ENCODE results near the gene TCL1A. TPM values are rescaled to one million over a fixed set of nuclear protein-coding genes. Genes with fewer than 3 reads are reported as not detected.

Gene TCL1A
- polyA plus RNA-seq, 1 donor (not counting 4 experiments of a cell fraction or from before 2014, with no cell fraction given) = not detected

GRCh38 chr14:95711476-95712176, 2.3 kb downstream of the TCL1A start:
- Histone ChIP-seq H3K27ac (ENCODE audit: control insufficient read depth, insufficient read depth, low read length) (no peak overlapping the region), H3K27me3 (ENCODE audit: control insufficient read depth, extremely low read depth, insufficient read depth, low read length) (no peaks in the 10 kb centered on the region)
- FAIRE-seq = no peak

GRCh38 chr14:95710106-95710505, 3.8 kb downstream of the TCL1A start:
- TF ChIP-seq EZH2 (IDR thresholded peaks at IDR 0.05; ENCODE audit: low read length) (no peak), CTCF (optimal IDR thresholded peaks at IDR 0.05 in 1 of 3, IDR thresholded peaks at IDR 0.05 in 1 of 3, conservative IDR thresholded peaks at IDR 0.05 in 1 of 3; ENCODE audit: extremely low read depth in 1 of 3, insufficient read depth in 2 of 3, low read length in 3 of 3) (no peak)
- Histone ChIP-seq H3K79me2 (ENCODE audit: control insufficient read depth, insufficient read depth, low read length) (no peaks in the 10 kb centered on the region), H3K9ac (ENCODE audit: control insufficient read depth, extremely low read depth, insufficient read depth, low read length) (no peak overlapping the region), H3K27me3 (ENCODE audit: control insufficient read depth, extremely low read depth, insufficient read depth, low read length) (no peaks in the 10 kb centered on the region), H3K36me3 (ENCODE audit: control insufficient read depth in 2 of 2, extremely low read depth in 1 of 2, insufficient read depth in 2 of 2, low read length in 2 of 2) (no peaks in the 10 kb centered on the region), H3K9me3 (ENCODE audit: control insufficient read depth, low read depth, low read length) (peaks cover 2% of the 10 kb centered on the region), H3K4me3 (ENCODE audit: control insufficient read depth in 2 of 3, extremely low read depth in 1 of 3, insufficient read depth in 2 of 3, low read depth in 1 of 3, low read length in 3 of 3) (no peak overlapping the region), H3K4me2 (ENCODE audit: control insufficient read depth, extremely low read depth, insufficient read depth, low read depth, low read length) (no peak overlapping the region), H4K20me1 (ENCODE audit: control insufficient read depth, extremely low read depth, insufficient read depth, low read length) (no peaks in the 10 kb centered on the region), H3K9me1 (ENCODE audit: control insufficient read depth, extremely low read depth, insufficient read depth, low read length) (no peaks in the 10 kb centered on the region), H3K4me1 (ENCODE audit: control insufficient read depth, extremely low read depth, insufficient read depth, low read length) (no peaks in the 10 kb centered on the region), H3K27ac (ENCODE audit: control insufficient read depth, insufficient read depth, low read length) (no peak overlapping the region), H2AFZ (ENCODE audit: control insufficient read depth, low read length) (no peak overlapping the region)
- FAIRE-seq (no peak), DNase-seq (ENCODE audit: low read depth, low spot score) (no peak)
- dilution Hi-C loops (cut with MboI; ENCODE audit: extremely low pct_ligation_motif_present, low sequenced_read_pairs) = no loop called here

More at GRCh38 chr14:95711476-95712176, 2.3 kb downstream of the TCL1A start:
- Histone ChIP-seq H3K4me2 (ENCODE audit: control insufficient read depth, extremely low read depth, insufficient read depth, low read depth, low read length) (no peak overlapping the region), H3K4me1 (ENCODE audit: control insufficient read depth, extremely low read depth, insufficient read depth, low read length) (no peaks in the 10 kb centered on the region), H3K9me3 (ENCODE audit: control insufficient read depth, low read depth, low read length) (peaks cover 2% of the 10 kb centered on the region), H3K4me3 (ENCODE audit: control insufficient read depth in 2 of 3, extremely low read depth in 1 of 3, insufficient read depth in 2 of 3, low read depth in 1 of 3, low read length in 3 of 3) (no peak overlapping the region), H2AFZ (ENCODE audit: control insufficient read depth, low read length) (no peak overlapping the region), H3K79me2 (ENCODE audit: control insufficient read depth, insufficient read depth, low read length) (no peaks in the 10 kb centered on the region), H3K36me3 (ENCODE audit: control insufficient read depth in 2 of 2, extremely low read depth in 1 of 2, insufficient read depth in 2 of 2, low read length in 2 of 2) (no peaks in the 10 kb centered on the region), H4K20me1 (ENCODE audit: control insufficient read depth, extremely low read depth, insufficient read depth, low read length) (no peaks in the 10 kb centered on the region), H3K9ac (ENCODE audit: control insufficient read depth, extremely low read depth, insufficient read depth, low read length) (no peak overlapping the region), H3K9me1 (ENCODE audit: control insufficient read depth, extremely low read depth, insufficient read depth, low read length) (no peaks in the 10 kb centered on the region)
- dilution Hi-C loops (cut with MboI; ENCODE audit: extremely low pct_ligation_motif_present, low sequenced_read_pairs) = no loop called here
- no peak for DNase-seq (ENCODE audit: low read depth, low spot score)
- TF ChIP-seq EZH2 (IDR thresholded peaks at IDR 0.05; ENCODE audit: low read length) (no peak), CTCF (optimal IDR thresholded peaks at IDR 0.05 in 1 of 3, IDR thresholded peaks at IDR 0.05 in 1 of 3, conservative IDR thresholded peaks at IDR 0.05 in 1 of 3; ENCODE audit: extremely low read depth in 1 of 3, insufficient read depth in 2 of 3, low read length in 3 of 3) (no peak)

Measured in keratinocyte (primary cell).